Hematopoietic multipotent progenitor cell treated with erythropoietin and hydrocortisone succinate and interleukin-3 and kit ligand, for 15 days (in vitro differentiated cells): Measurements from ENCODE around the gene PRSS36.
A peak's percentile ranks its signal among the peaks of the same experiment; 100 is the strongest.
"Not testable (repeated sequence)": the region's sequence is repeated elsewhere in the genome, so short reads cannot be mapped to it uniquely, and the experiment has no call there.

ENCODE experiments used
- DNase-seq: peaks from one replicate; pipeline ENCODE4 v3.0.0-alpha.2; 2015; ENCODE audit warnings: low spot score

PRSS36 gene

GRCh38 chr16:31120129-31120528 is 29.7 kb downstream of the PRSS36 start:
- no peak for DNase-seq

- no peak for DNase-seq
Observed at GRCh38 chr16:31118223-31119155, 31.4 kb downstream of the PRSS36 start.

DNA sequence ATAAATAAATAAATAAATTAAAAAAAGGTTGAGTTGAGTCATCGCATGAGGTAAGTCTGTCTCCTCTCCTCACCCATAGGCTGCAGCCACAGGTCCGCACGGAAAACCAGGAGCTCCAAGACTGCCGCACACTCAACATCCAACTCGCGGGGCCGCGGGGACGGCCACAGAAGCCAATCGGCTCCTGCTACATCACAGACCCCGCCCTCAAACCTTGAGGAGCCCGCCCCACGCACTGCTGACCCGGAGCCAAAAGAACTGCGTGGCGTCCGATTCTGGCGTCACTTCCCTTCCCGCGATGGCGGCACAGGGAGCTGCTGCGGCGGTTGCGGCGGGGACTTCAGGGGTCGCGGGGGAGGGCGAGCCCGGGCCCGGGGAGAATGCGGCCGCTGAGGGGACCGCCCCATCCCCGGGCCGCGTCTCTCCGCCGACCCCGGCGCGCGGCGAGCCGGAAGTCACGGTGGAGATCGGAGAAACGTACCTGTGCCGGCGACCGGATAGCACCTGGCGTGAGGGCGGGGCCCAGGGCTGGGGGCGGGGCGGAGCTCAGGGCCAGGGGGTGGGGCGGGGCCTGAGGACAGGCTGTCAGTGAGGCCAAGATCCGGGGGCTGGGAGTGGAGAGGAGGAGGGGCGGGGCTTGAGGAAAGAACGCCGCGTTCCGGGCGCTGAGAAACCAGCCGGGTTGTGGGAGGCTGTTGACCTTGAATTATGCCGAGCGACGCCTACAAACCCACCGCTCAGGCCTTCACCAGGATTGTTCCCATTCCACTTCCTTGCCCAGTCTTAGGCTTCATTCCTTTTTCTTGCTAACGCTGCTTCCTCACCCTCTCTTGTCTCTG is 32.3 kb downstream of the PRSS36 start, which contains the start of gene KAT8:
TSS of gene KAT8 (plus strand) at position 281 of the 839 bp plus-strand sequence. CDS start at position 299, 18 bp downstream.
- peak; percentile 99 for DNase-seq

GRCh38 chr16:31114468-31114867 is 35.4 kb downstream of the PRSS36 start:
- DNase-seq, result no peak

DNA sequence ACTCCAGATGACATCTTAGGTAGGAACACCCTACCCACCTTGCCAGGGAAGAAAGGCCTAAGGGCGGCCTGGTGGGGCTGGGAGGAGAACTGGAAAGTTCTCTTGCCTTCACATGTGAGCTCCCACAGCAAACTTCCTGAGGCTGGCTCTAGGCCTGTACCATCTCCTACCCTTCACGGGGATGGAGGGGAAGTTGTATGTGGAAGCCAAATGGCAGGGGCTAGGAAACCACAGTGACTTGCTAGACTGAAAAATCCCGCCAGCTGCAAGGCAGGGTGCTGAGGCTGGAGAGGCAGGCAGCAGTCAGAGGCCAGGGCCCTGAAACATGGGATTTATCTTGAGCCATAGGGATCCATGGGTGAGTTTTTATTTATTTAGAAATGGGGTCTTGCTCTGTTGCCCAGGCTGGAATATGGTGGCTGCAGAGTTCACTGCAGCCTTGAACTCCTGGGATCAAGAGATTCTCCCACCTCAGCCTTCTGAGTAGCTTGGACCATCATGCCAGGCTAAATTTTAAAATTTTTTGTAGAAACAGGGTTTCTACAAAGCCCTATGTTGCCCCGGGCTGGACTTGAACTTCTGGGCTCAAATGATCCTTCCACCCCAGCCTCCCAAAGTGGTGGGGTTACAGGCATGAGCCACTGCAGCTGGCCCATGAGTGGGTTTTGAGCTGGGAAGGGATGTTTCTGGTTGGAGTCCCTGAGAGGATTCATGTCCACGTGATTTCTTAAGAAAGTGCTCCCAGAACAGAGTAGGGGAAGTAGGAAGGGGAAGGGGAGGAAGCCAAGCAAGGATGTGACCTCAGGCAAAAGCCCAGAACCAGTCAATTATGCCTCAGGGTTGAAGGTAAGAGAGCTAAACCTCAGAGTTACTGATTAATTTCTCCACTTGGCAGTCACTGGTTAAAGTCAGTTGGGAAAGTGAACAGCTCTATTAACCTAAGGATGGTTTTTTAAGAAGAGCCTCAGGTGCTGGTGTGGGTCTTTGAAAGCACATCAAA is 36.4 kb downstream of the PRSS36 start:
- no peak for DNase-seq

DNA sequence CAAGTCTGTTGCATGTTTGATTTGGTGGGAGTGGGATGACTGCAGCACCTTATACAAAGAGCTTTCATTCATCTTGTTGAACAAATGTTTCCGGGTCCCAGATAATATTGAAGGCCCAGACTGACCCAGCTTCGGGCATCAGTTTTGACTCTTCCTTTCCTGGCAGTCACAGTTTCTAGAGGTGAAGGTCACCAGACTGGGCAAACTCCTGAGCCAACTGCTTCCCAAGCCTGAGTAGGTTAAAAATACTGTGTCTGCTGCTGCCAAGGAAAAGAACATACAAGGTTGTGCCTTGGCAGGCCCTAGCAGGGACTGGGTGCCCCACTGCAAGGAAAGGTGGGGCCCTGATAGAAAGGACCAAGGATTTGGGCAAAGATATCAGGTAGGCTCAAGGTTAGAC is 37.2 kb downstream of the PRSS36 start:
- DNase-seq, result no peak

DNA sequence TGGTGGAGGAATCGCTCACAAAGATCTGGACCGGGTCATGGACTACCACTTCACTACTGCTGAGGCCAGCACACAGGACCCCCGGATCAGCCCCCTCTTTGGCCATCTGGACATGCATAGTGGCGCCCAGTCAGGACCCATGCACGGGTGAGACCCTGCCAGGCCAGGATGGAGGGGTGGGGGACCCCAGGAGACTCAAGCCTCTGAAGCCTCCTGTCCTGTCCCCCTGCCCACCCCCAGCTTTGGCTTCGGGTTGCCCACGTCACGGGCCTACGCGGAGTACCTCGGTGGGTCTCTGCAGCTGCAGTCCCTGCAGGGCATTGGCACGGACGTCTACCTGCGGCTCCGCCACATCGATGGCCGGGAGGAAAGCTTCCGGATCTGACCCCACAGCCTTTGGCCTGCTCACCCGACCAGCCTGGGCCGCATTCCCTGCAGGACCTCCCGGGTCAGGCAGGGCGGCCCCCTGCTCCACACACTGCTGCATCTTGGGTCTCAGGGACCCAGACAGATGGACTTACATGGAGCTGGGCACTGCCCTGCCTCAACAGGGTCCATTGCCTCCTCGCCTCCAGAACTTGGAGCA is 37.9 kb downstream of the PRSS36 start:
- DNase-seq, result no peak

DNA sequence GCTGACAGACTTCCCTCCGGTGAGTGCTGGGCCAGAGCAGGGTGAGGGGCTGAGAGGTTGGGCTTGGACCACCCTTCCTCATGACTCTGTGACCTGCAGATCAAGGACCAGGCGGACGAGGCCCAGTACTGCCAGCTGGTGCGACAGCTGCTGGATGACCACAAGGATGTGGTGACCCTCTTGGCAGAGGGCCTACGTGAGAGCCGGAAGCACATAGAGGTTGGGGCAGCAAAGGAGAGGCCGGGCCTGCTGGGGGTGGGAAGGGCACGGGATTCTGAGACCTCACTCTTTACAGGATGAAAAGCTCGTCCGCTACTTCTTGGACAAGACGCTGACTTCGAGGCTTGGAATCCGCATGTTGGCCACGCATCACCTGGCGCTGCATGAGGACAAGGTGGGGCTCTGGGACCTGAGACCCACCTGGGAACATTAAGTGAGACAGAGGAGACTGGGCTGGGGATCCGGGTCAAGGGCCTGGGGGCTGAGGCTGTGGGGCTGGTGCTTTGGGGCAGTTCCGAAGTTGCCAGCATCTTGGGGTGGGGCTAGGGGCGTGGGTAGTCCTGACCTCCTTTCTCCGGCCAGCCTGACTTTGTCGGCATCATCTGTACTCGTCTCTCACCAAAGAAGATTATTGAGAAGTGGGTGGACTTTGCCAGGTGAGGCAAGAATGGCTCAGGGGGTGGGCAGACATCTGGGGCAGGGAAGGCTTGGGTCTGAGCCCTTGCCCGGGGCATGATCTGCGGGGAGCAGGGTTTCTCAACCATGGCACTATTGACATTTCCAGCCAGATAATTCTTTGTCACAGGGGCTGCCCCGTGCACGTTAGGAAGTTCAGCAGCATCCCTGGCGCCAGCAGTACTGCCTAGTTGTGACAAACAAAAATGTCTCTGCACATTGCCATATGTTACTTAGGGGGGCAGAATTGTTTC is 39.5 kb downstream of the PRSS36 start:
- no peak for DNase-seq

- no peak for DNase-seq
Observed at GRCh38 chr16:31109622-31110021, 40.2 kb downstream of the PRSS36 start.

DNA sequence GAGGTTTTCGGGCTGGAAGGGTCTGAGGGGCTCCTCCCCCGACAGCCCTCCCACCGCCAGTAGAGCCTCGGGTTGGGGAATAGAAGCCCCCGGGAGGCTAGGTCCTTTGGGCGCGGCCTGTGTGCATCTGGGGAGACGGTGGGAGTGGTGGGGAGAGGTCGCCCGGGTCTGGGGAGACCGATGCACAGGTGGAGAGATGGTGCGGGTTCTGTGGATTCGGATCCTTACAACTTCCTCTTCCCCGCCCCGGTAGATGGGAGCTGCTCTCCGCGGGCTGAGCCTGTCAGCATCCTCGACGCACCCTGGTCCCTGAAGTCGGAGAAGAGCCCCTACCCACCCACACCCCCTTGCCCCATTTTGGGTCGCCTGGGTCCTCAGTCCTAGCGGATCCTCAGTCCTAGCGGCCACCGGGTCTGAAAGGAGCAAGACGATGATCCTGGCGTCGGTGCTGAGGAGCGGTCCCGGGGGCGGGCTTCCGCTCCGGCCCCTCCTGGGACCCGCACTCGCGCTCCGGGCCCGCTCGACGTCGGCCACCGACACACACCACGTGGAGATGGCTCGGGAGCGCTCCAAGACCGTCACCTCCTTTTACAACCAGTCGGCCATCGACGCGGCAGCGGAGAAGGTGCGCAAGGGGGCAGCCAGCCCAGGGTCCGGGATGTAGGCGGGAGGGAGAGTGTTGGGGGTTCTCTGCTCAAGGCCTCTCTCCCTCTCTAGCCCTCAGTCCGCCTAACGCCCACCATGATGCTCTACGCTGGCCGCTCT is 40.9 kb downstream of the PRSS36 start:
- DNase-seq, result no peak

DNA sequence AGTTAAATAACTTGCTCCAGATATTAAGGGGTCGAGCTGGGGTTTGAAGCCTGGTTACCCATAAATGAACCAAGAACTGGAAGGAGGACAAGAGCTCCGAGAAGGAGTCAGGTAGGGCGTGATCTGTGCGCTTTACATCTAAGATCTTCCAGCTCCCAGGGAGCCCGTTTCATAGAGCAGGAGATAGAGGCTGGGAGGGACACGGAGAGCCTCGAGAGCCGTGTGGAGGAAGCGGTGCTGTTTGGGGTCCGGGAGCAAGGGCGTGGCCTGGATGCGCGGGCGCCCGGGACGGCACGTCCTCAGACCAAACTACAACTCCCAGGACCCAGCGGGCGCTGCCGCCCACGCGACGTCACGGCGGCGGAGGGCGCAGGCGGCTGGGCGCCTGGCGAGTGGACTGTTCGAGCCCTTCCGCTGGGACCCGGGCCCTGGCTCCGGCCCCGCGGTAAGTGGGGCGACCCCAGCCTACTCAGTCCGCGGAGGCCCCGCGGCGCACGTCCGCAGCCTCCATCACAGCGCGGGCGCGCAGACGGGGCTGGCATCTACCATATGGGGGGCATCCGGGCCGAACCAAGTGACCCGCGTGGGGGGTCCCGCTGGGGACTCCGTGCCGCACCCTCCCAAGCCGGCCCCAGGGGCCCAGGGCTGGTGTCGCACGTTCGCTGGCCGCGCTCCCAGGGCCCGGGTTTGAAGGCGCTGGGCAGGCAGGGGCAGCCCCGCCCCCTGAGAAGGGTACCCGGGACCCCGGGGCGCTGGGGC is 41.7 kb downstream of the PRSS36 start, which contains the start of gene BCKDK:
TSS of gene BCKDK (plus strand) at position 352 of the 759 bp plus-strand sequence. CDS start 838 bp downstream, outside the sequence.
- peak; percentile 72 for DNase-seq

DNA sequence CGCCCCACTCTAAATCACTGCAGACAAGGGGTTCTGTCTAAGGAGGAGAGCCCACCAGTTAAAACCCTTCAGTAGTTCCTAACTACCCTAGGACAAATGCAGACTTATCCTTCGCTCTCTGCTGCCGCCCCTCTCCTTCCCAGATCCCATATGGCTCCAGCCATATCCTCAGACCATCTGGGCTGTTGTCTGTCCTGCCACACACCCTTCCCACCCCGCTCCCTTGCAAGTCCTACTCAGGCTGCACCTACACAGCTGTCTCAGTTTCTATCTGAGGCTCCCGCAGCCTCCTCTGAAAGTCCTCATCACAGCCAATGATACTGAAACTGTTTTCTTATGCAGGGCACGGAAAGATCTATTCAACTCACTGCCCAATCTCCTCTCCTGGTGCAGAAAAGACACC is 42.4 kb downstream of the PRSS36 start:
- no peak for DNase-seq

DNA sequence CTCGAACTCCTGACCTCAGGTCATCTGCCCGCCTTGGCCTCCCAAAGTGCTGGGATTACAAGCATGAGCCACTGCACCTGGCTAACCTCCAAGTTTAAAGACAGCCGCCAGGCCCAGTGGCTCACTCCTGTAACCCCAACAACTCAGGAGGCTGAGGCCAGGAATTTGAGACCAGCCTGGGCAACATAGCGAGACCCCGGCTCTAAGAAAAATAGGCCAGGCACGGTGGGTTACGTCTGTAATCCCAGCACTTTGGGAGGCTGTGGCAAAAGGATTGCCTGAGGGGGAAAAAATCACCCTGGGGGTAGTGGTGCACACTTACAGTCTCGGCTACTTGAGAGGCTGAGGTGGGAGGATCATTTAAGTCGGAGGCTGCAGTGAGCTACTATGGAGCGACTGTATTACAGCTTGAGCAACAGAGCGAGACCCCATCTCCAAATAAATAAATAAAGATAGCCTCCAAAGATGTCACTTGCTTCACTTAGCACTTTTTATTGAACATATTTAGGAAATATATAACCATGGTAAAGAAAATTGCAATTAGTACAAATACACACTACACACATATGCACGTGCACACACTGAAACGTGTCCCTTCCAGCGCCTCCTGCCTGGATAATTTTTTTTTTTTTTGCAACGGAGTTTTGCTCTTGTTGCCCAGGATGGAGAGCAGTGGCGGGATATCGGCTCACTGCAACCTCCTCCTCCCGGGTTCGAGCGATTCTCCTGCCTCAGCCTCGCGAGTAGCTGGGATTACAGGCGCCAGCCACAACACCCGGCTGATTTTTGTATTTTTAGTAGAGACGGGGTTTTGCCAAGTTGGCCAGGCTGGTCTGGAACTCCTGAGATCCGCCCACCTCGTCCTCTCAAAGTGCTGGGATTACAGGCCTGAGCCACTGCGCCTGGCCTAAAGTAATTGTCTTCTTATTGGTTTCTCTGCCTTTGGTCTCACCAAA is 43.1 kb downstream of the PRSS36 start:
- DNase-seq, result no peak

- peak; percentile 82 for DNase-seq
Observed at GRCh38 chr16:31105677-31106213, 44.1 kb downstream of the PRSS36 start.

DNA sequence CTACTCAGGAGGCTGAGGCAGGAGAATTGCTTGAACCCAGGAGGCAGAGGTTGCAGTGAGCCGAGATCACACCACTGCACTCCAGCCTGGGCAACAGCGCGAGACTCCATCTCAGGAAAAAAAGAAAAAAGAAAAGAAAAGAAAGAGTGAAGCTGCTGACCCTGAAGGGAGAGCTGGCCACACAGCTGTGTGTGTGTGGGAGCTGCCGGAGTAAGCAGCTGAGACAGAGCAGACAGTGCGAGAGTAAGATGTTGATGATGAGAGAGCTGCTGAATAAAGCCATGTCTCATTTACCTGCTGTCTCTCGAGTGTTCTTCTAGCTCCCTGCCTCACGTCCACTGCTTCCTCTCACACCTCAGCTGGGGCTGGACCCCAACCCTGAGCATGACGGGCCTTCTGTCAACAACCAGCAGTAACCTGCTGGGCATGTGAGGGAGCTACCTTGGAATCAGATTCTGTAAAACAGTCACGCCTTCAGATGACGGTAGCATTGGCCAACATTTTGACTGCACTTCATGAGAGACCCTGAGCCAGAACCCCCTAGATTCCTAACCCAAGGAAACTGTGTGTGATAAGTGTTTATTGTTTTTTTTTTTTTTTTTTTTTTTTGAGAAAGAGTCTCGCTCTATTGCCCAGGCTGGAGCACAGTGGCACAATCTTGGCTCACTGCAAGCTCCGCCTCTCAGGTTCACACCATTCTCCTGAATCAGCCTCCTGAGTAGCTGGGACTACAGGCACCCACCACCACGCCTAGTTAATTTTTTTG is 48.8 kb downstream of the PRSS36 start:
- not testable (repeated sequence) for DNase-seq
